Neural cell (in vitro differentiated cells): Measurements from ENCODE around the gene CSMD2. TPM values are rescaled to one million over a fixed set of nuclear protein-coding genes. Genes with fewer than 3 reads are reported as not detected.

Experiments
- H2AFZ ChIP-seq: fragments of 200-600, 300-800 bp; sonication (generic), shearing (Covaris generic); 2 replicates; pipeline ENCODE4 v1.6.0; 2014; ENCODE audit warnings: low read depth, mild to moderate bottlenecking, antibody characterized with exemption, low read length, moderate library complexity
- H3F3A ChIP-seq: fragments of 200-600 bp; shearing (Covaris generic); 2 replicates; pipeline ENCODE4 v1.6.1; 2016; ENCODE audit warnings: mild to moderate bottlenecking, moderate library complexity, mixed read lengths, antibody characterized with exemption, low read length; ENCODE audit not compliant: insufficient read depth, poor library complexity, severe bottlenecking
- H3K27ac ChIP-seq: fragments of 200-600, 300-800 bp; sonication (generic), shearing (Covaris generic); 2 replicates; pipeline ENCODE4 v1.5.1; 2014; ENCODE audit warnings: mild to moderate bottlenecking, low read length, moderate library complexity
- H3K27me3 ChIP-seq: fragments of 300-800, 200-600 bp; sonication (generic), shearing (Covaris generic); 2 replicates; pipeline ENCODE4 v1.6.0; 2014; ENCODE audit warnings: mild to moderate bottlenecking, low read depth, low read length, moderate library complexity; ENCODE audit not compliant: insufficient read depth
- H3K36me3 ChIP-seq: fragments of 300-800, 200-600 bp; sonication (generic), shearing (Covaris generic); 2 replicates; pipeline ENCODE4 v1.5.1; 2014; ENCODE audit warnings: mild to moderate bottlenecking, antibody characterized with exemption, low read length, moderate library complexity; ENCODE audit not compliant: insufficient read depth
- H3K4me2 ChIP-seq: fragments of 300-800, 200-600 bp; sonication (generic), shearing (Covaris generic); 2 replicates; pipeline ENCODE4 v1.6.0; 2014; ENCODE audit warnings: mild to moderate bottlenecking, low read length
- H3K4me3 ChIP-seq: fragments of 300-800, 200-600 bp; sonication (generic), shearing (Covaris generic); 2 replicates; pipeline ENCODE4 v1.5.1; 2014; ENCODE audit warnings: mild to moderate bottlenecking, low read length, moderate library complexity
- H3K79me2 ChIP-seq: fragments of 200-600 bp; shearing (Covaris generic); replicated peaks from 2 replicates; pipeline ENCODE4 v1.6.0; 2014; ENCODE audit warnings: mild to moderate bottlenecking, low read length, moderate library complexity; ENCODE audit not compliant: insufficient read depth
- H3K9ac ChIP-seq: fragments of 300-800, 200-600 bp; sonication (generic), shearing (Covaris generic); 2 replicates; pipeline ENCODE4 v1.6.1; 2016; ENCODE audit warnings: mild to moderate bottlenecking, low read length, mixed read lengths
- H3K9me2 ChIP-seq: fragments of 200-600 bp; shearing (Covaris generic); 2 replicates; pipeline ENCODE4 v1.6.1; 2016; ENCODE audit warnings: mild to moderate bottlenecking, low read length, mixed read lengths; ENCODE audit not compliant: insufficient read depth
- H3K9me3 ChIP-seq: fragments of 200-600, 300-800 bp; sonication (generic), shearing (Covaris generic); 2 replicates; pipeline ENCODE4 v1.6.1; 2016; ENCODE audit warnings: mild to moderate bottlenecking, mixed run types, low read length, moderate library complexity, mixed read lengths
- H4K20me1 ChIP-seq: fragments of 200-600 bp; shearing (Covaris generic); 2 replicates; pipeline ENCODE4 v1.6.1; 2016; ENCODE audit warnings: mild to moderate bottlenecking, mixed run types; ENCODE audit not compliant: insufficient read depth
- CTCF ChIP-seq: fragments of 450-650 bp; IDR thresholded peaks from 2 replicates; pipeline ENCODE4 v1.5.1; 2014; ENCODE audit warnings: antibody characterized with exemption, mild to moderate bottlenecking, moderate library complexity; ENCODE audit not compliant: poor library complexity, severe bottlenecking
- EP300 ChIP-seq: fragments of 450-650 bp; conservative IDR thresholded peaks from 2 replicates; pipeline ENCODE4 v1.6.1; 2014; ENCODE audit warnings: antibody characterized with exemption, mild to moderate bottlenecking, moderate library complexity; ENCODE audit not compliant: poor library complexity, severe bottlenecking
- EZH2 ChIP-seq: fragments of 200-600, 300-800 bp; shearing (Covaris generic), sonication (generic); IDR thresholded peaks from 2 replicates; pipeline ENCODE4 v1.6.1; 2014; ENCODE audit warnings: antibody characterized with exemption, low read length, borderline replicate concordance, mild to moderate bottlenecking; ENCODE audit not compliant: insufficient read depth, poor library complexity, severe bottlenecking
- MXI1 ChIP-seq: fragments of 450-650 bp; conservative IDR thresholded peaks from 2 replicates; pipeline ENCODE4 v1.6.1; 2014; ENCODE audit warnings: antibody characterized with exemption, mild to moderate bottlenecking; ENCODE audit not compliant: poor library complexity, severe bottlenecking
- POLR2AphosphoS5 ChIP-seq: IDR thresholded peaks from 2 replicates; pipeline ENCODE4 v1.6.1; 2012
- RAD21 ChIP-seq: fragments of 450-650 bp; conservative IDR thresholded peaks from 2 replicates; pipeline ENCODE4 v1.6.1; 2014; ENCODE audit warnings: antibody characterized with exemption, mild to moderate bottlenecking, moderate library complexity
- REST ChIP-seq: IDR thresholded peaks from 2 replicates; pipeline ENCODE4 v1.6.1; 2012; ENCODE audit warnings: borderline replicate concordance
- SMC3 ChIP-seq: fragments of 450-650 bp; conservative IDR thresholded peaks from 2 replicates; pipeline ENCODE4 v1.6.1; 2014; ENCODE audit warnings: antibody characterized with exemption, mild to moderate bottlenecking, moderate library complexity; ENCODE audit not compliant: poor library complexity
- polyA plus RNA-seq: library from polyadenylated mRNA; depleted of rRNA; stranded (reverse); fragments of >200 nt; gene quantifications from 2 replicates; pipeline ENCODE4 v1.2.3, GENCODE V29; 2014

CSMD2 gene
- polyA plus RNA-seq, 1 donor from 2014 or later, result 9.6 TPM

GRCh38 chr1:34037109-34037508, 127.9 kb downstream of the CSMD2 start:
- Histone ChIP-seq H3F3A (no peaks in the 10 kb centered on the region), H3K4me2 (no peak overlapping the region), H3K79me2 (no peaks in the 10 kb centered on the region), H3K9me2 (no peaks in the 10 kb centered on the region), H3K9me3 (no peaks in the 10 kb centered on the region), H3K9ac (no peak overlapping the region), H3K4me3 (no peak overlapping the region), H4K20me1 (no peaks in the 10 kb centered on the region), H3K27ac (no peak overlapping the region), H2AFZ (no peak overlapping the region), H3K27me3 (no peaks in the 10 kb centered on the region), H3K36me3 (no peaks in the 10 kb centered on the region)
- TF ChIP-seq CTCF, result no peak

- no peaks in the 10 kb centered on the region for H3K27me3 ChIP-seq
- H2AFZ ChIP-seq, result no peak overlapping the region
- no peaks in the 10 kb centered on the region for H3K36me3 ChIP-seq
- H3K4me2 ChIP-seq, result no peak overlapping the region
- H3F3A ChIP-seq, result no peaks in the 10 kb centered on the region
- H4K20me1 ChIP-seq, result no peaks in the 10 kb centered on the region
- H3K9me2 ChIP-seq, result no peaks in the 10 kb centered on the region
- H3K9ac ChIP-seq, result no peak overlapping the region
- no peak for TF ChIP-seq CTCF
- TF ChIP-seq RAD21, result no peak
- no peak for TF ChIP-seq MXI1
- no peak for TF ChIP-seq POLR2AphosphoS5
- TF ChIP-seq SMC3, result no peak
- no peak for TF ChIP-seq EZH2
- TF ChIP-seq EP300, result no peak
- H3K27ac ChIP-seq, result no peak overlapping the region
- H3K9me3 ChIP-seq, result no peaks in the 10 kb centered on the region
- H3K79me2 ChIP-seq, result no peaks in the 10 kb centered on the region
- H3K4me3 ChIP-seq, result no peak overlapping the region
Measured at GRCh38 chr1:34034036-34034435, 131.0 kb downstream of the CSMD2 start.

- no peaks in the 10 kb centered on the region for H4K20me1 ChIP-seq
- no peaks in the 10 kb centered on the region for H3K9me2 ChIP-seq
- no peaks in the 10 kb centered on the region for H3K9me3 ChIP-seq
- H3K9ac ChIP-seq, result no peak overlapping the region
- no peaks in the 10 kb centered on the region for H3K27me3 ChIP-seq
- H3F3A ChIP-seq, result no peaks in the 10 kb centered on the region
- TF ChIP-seq CTCF (no peak), REST (no peak), SMC3 (no peak), RAD21 (no peak), POLR2AphosphoS5 (no peak), EZH2 (no peak), MXI1 (no peak)
- no peaks in the 10 kb centered on the region for H3K79me2 ChIP-seq
- H2AFZ ChIP-seq, result no peak overlapping the region
- H3K4me3 ChIP-seq, result no peak overlapping the region
- no peak overlapping the region for H3K27ac ChIP-seq
- H3K4me2 ChIP-seq, result no peak overlapping the region
- no peaks in the 10 kb centered on the region for H3K36me3 ChIP-seq
Measured at GRCh38 chr1:34029954-34030353, 135.1 kb downstream of the CSMD2 start.
